HG03342 (cell line): ENCODE results near the gene ITGAD.

Experiments
- ATAC-seq: cut with Tn5 transposase; IDR thresholded peaks from one replicate; pipeline ENCODE4 v1.9.1; 2021; ENCODE audit warnings: mild to moderate bottlenecking, moderate library complexity; ENCODE audit not compliant: unreplicated experiment

ITGAD gene

GRCh38 chr16:31458844-31459686 lies 65.9 kb downstream of the ITGAD start, which contains the start of gene ARMC5:
ARMC5 (plus strand) TSS chr16:31459501; CDS start chr16:31459525, 24 bp downstream.
- peak; percentile 74 for ATAC-seq

DNA sequence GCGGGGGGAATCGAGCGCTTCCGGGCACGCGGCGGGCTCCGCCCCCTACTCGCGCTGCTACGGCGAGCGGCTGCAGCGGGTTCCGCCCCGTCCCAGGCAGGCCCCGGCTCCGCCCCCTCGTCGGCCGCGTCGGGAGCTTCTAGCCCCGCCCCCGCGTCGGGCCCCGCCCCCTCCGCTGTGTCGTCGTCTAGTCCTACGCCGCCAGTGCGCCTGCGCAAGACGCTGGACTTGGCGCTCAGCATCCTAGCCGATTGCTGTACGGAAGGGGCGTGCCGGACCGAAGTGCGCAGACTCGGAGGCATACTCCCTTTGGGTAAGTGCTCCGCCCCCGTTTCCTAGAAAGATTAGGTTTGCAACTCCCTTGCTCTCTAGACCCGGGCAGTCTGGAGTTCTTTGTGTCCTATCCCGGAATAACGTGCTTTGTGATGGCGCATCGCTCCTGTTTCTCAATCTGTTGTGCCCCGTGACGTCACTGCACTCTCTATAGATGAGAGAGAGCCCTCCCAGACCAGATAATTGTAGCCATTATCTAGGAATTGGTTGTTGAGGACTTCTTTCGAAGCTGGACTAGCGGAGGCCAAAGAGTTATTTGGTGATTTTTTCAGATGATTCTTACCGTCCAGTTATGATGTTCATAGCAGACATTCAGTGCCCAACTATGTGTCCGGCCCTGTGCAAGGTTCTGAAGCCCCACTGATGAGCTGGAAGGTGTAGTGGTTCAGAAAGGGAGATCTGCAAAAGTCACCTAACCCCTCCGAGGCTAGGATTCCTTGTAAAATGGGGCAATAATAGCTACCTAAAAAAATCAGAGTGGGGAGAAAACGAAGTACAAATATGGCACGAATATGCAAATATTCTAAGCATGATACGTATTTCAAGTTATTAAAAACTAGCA lies 66.8 kb downstream of the ITGAD start:
- ATAC-seq, result peak; percentile 67

DNA sequence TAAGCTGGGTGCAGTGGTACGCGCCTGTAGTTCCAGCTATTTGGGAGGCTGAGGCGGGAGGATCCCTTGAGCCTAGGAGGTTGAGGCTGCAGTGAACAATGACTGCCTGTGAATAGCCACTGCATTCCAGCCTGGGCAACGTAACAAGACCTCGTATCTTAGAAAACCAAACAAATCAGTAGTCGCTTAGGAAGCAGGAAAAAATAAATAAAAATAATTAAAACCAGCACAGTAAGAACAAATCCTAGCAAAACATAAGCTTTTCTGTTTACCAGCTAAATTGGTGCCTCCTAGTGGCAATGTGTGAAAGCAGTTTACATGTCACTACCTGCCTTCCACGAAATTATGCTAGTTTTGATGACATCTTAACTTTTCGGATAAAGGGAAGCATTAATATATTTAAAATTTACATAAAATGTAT lies 67.5 kb downstream of the ITGAD start:
- ATAC-seq, result no peak

DNA sequence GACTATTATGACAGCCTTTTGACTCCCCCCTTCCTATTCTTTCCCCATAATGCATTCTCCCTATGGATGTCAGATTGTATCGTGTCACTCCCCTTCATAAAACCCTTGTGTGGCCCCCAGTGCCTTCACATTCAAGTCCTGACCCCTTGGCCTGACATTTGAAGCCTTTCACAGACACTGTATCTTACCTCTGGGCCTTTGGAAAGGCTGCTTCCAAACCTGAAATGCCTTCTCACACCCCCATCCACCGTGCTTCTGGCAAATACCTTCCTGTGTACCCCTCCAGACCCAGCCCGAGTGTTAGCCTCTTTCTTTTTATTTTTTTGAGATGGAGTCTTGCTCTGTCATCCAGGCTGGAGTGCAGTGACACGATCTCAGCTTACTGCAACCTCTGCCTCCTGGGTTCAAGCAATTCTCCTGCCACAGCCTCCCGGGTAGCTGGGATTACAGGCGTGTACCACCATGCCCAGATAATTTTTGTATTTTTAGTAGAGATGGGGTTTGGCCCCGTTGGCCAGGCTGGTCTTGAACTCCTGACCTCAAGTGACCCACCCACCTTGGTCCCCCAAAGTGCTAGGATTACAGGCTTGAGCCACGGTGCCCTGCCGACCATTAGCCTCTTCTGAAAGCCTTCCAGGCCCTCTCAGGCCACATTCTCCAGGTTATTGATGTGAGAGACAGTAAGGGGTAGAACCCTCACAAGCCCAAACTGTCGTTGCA lies 68.2 kb downstream of the ITGAD start:
- ATAC-seq, result no peak

DNA sequence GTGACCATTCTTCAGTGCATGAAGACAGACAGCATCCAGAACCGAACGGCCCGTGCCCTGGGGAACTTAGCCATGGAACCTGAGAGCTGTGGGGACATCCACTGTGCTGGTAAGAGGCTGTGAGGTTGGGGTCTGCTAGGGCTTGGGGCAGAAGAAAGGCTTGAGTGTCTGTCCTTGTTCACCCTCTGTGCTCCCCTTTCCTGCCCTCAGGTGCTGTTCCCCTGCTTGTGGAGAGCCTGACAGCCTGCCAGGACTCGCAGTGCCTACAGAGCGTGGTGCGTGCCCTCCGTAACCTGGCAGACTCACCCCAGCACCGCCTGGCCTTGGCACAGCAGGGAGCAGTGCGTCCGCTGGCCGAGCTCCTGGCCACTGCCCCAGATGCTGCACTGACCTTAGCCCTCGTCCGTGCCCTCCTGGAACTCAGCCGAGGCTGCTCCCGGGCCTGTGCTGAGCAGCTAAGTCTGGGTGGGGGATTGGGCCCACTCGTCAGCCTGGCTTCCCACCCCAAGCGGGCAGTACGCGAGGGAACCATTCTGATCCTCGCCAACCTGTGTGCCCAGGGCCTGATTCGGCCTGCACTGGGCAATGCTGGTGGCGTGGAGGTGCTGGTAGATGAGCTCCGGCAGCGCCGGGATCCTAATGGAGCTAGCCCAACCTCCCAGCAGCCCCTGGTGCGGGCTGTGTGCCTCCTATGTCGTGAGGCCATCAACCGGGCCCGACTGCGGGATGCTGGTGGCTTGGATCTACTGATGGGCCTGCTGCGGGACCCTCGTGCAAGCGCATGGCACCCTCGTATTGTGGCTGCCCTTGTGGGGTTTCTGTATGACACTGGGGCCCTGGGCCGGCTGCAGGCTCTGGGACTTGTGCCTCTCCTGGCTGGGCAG lies 69.0 kb downstream of the ITGAD start:
- ATAC-seq, result no peak

- ATAC-seq, result no peak
Measured at GRCh38 chr16:31464348-31464769, 71.2 kb downstream of the ITGAD start.

DNA sequence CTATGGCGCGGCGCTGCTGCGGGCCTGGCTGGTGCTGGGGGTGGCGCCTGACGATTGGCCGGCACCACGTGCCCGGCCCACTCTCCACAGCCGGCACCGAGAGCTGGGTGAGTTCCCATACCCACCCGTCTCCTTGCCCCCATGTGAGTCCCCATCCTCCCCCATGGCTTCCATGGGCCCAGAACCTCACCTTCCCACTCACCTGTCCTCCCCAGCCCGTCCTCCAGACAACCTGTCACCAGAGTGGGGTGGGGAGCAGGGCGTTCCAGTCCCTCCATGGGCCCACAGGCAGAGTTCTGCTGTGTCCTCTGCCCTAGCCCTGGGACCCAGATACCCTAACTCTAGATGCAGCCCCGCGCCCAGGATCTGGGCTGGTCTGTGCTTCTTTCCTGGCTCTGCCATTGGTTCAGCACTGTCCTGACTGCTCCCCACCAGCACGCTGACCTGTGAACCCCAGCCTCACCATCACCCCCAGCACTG lies 71.7 kb downstream of the ITGAD start:
- no peak for ATAC-seq

DNA sequence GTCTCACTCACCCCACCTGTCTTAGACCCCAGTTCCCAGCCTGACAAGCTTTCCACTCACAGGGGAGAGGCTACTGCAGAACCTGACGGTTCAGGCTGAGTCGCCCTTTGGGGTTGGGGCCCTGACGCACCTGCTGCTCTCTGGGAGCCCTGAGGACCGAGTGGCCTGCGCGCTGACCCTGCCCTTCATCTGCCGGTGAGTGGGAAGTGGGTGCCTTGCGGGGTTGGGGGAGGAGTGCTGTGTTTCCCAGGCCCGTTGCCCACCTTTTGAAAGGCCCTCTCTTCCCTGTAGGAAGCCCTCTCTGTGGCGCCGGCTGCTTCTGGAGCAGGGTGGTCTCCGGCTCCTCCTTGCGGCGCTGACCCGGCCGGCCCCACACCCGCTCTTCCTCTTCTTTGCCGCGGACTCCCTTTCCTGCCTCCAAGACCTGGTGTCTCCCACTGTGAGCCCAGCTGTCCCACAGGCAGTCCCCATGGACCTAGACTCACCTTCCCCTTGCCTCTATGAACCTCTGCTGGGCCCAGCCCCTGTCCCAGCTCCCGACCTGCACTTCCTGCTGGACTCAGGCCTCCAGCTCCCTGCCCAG lies 72.7 kb downstream of the ITGAD start:
- no peak for ATAC-seq

DNA sequence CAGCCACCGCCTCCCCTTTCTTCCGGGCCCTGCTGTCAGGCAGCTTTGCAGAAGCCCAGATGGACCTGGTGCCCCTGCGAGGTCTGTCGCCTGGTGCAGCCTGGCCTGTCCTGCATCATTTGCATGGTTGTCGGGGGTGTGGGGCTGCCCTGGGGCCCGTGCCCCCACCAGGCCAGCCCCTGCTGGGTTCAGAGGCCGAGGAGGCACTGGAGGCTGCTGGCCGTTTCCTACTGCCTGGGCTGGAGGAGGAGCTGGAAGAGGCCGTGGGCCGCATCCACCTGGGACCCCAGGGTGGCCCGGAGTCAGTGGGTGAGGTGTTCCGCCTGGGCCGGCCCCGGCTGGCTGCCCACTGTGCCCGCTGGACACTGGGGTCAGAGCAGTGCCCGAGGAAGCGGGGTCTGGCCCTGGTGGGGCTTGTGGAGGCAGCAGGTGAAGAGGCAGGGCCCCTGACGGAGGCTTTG lies 73.3 kb downstream of the ITGAD start:
- no peak for ATAC-seq

GRCh38 chr16:31467151-31467773 lies 74.1 kb downstream of the ITGAD start:
- peak; percentile 68 for ATAC-seq

- no peak for ATAC-seq
Measured at GRCh38 chr16:31467858-31468257, 74.7 kb downstream of the ITGAD start.

- ATAC-seq, result no peak
Measured at GRCh38 chr16:31470615-31471014, 77.5 kb downstream of the ITGAD start.

DNA sequence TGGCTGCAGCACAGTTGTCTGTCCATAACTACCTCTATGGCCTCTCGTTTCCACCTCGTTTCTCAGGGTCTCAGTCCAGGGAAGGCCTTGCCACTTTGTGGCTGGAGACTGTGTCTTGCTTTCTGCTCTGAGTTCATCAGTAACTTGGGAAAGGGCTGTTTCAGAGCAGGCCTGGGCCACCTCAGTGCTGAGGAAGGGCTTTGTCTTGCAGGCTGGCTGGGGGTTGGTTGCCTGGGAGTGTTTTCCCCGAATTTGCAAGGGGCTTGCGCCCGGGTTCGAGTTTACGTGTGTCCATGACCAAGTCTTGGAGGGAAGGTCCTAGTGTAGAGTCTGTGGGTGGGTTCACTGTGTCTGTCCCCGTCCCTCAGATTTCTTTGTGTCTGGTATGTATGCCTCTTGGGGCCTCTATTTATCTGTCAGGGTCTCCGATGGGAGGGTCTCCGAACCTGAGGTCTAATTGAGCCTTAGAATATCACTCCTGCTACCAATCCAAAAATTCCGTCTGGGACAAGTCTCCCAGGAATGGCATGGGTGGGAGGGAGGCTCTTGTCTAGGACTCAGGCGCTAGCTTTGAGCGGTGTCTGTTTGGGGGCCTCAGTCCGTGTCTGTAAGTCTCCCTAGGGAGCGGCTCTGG lies 78.2 kb downstream of the ITGAD start:
- ATAC-seq, result no peak

GRCh38 chr16:31471875-31472708 lies 79.0 kb downstream of the ITGAD start, which contains the start of gene TGFB1I1:
TGFB1I1 (plus strand) TSS chr16:31472152; CDS start chr16:31472189, 37 bp downstream.
- no peak for ATAC-seq

GRCh38 chr16:31472709-31473203 lies 79.6 kb downstream of the ITGAD start:
- ATAC-seq, result peak; percentile 67

GRCh38 chr16:31473264-31473984 lies 80.3 kb downstream of the ITGAD start:
- no peak for ATAC-seq
